NT2/D1 (cell line): ENCODE results near the gene CD1E.

Experiments used
- DNase-seq: peaks from one replicate; pipeline ENCODE4 v3.0.0-alpha.2; 2011; ENCODE audit warnings: low read depth, low spot score
- H3K27me3 ChIP-seq: 2 replicates; pipeline ENCODE4 v1.6.0; 2011; ENCODE audit warnings: mild to moderate bottlenecking; ENCODE audit not compliant: insufficient read length, insufficient read depth
- H3K36me3 ChIP-seq: 2 replicates; pipeline ENCODE4 v1.6.1; 2011; ENCODE audit warnings: mild to moderate bottlenecking, low read length, mixed read lengths; ENCODE audit not compliant: insufficient read depth, insufficient read length
- H3K4me1 ChIP-seq: 2 replicates; pipeline ENCODE4 v1.5.1; 2011; ENCODE audit not compliant: insufficient read depth, insufficient read length
- H3K4me3 ChIP-seq: 2 replicates; pipeline ENCODE4 v1.5.1; 2011; ENCODE audit warnings: low read depth; ENCODE audit not compliant: insufficient read length
- H3K9ac ChIP-seq: 2 replicates; pipeline ENCODE4 v1.6.0; 2011; ENCODE audit warnings: low read depth; ENCODE audit not compliant: insufficient read length
- H3K9me3 ChIP-seq: 2 replicates; pipeline ENCODE4 v1.5.1; 2011; ENCODE audit warnings: mild to moderate bottlenecking, low read length; ENCODE audit not compliant: insufficient read depth
- SUZ12 ChIP-seq: IDR thresholded peaks from 2 replicates; pipeline ENCODE4 v1.6.1; 2011; ENCODE audit not compliant: insufficient read length, insufficient read depth; ENCODE audit errors: extremely low read depth
- YY1 ChIP-seq: IDR thresholded peaks from 2 replicates; pipeline ENCODE4 v1.6.1; 2011; ENCODE audit not compliant: insufficient read length, insufficient read depth
- ZNF274 ChIP-seq: IDR thresholded peaks from 2 replicates; pipeline ENCODE4 v1.6.1; 2011; ENCODE audit warnings: mild to moderate bottlenecking, low read depth, low read length

Gene CD1E

DNA sequence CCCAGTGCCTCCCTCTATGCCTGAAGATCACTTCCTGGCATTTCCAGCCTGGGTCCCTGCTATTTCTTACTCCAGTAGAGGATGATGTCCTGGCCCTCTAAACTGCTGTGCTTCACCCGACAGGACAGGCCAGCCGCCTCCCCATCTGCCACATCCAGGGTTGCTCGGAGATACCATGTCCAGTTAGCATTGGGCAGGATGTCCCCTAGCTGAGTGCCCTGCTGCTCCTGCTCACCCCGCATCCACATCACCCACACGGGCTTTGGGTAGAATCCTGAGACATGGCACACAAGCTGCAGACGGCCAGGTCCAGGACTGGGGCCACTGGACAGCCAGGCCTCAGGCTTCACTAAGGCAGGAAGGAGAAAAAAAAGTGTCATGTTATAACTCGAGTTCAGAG is 24.4 kb upstream of the CD1E start:
- no peaks in the 10 kb centered on the region for H3K4me1 ChIP-seq
- TF ChIP-seq SUZ12 = no peak
- no peak for TF ChIP-seq ZNF274
- TF ChIP-seq YY1 = no peak
- H3K9me3 ChIP-seq = no peaks in the 10 kb centered on the region
- DNase-seq = no peak
- H3K27me3 ChIP-seq = no peaks in the 10 kb centered on the region
- H3K4me3 ChIP-seq = no peak overlapping the region
- no peaks in the 10 kb centered on the region for H3K36me3 ChIP-seq
- H3K9ac ChIP-seq = no peak overlapping the region

DNA sequence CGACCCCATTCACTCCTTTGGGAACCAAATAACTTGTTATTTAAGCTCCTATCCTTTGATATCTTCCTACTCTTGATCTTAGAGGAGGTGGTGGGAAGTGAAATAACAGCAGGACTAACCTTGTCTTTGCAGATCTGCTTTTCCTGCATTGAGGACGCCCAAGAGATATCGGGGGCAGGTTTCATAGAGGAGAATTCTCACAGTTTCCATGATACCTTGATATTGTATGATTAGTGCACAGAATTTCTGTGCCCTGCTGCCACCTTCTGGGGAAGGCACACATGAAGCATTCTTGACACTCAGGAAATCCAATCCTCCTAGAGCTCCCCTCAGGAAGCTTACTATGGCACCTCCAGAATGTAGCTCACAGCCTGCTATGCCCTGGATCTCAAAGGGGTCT is 24.0 kb upstream of the CD1E start:
- DNase-seq = no peak
- Histone ChIP-seq H3K9ac (no peak overlapping the region), H3K36me3 (no peaks in the 10 kb centered on the region), H3K27me3 (no peaks in the 10 kb centered on the region), H3K4me1 (no peaks in the 10 kb centered on the region), H3K4me3 (no peak overlapping the region), H3K9me3 (no peaks in the 10 kb centered on the region)
- TF ChIP-seq ZNF274 = no peak
- no peak for TF ChIP-seq YY1
- no peak for TF ChIP-seq SUZ12

DNA sequence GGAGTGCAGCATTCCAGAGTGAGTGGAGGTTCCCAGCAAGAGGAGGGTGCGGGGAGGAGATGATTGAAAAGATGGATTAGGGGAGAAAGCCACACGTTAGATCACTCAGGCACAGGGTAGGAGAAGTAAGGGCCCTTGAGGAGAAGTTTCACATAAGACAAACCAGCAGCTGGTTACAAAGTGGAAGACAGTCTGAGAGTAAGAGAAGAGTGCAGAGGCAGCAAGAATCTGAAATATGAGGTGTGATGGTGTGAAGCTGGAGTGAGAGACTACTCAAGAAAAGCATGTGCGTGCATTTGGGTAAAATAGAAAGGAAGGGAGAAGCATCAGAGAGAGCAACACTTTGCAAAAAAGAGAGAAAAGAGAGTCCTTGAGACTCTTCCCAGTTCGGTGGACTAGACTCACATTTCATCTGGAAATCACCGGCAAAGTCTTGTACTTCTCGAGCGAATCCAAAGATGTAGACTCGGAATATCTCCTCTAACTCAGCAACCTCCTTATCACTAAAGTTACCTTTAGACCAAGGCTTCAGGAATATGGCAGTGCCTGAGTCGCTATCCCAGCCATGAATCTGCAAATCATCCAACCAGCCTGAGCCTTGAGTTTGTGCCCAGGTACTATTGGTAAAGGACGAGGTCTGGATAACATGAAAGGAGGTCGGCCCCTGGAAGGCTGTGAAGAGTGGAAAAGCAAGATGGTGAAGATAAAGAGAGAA is 23.1 kb upstream of the CD1E start:
- Histone ChIP-seq H3K36me3 (no peaks in the 10 kb centered on the region), H3K27me3 (no peaks in the 10 kb centered on the region), H3K9me3 (no peaks in the 10 kb centered on the region), H3K4me3 (no peak overlapping the region), H3K4me1 (no peaks in the 10 kb centered on the region), H3K9ac (no peak overlapping the region)
- no peak for DNase-seq
- TF ChIP-seq SUZ12 (no peak), ZNF274 (no peak), YY1 (no peak)

DNA sequence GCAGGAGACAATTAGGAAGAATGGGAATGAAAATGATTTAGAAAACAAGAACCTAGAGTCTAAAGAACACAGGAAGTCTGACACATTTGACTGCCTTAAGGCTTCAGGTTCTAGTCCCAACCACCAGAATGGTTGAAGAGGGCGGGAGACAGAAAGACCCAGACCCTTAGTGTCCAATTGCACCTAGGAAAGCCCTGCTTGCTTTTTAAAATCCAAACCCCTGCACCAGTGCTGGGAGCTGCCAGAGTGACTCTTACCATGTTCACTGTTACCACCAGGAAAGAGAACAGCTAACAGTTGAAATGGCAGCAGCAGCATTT is 22.6 kb upstream of the CD1E start:
- no peaks in the 10 kb centered on the region for H3K36me3 ChIP-seq
- no peak for DNase-seq
- no peak overlapping the region for H3K9ac ChIP-seq
- peaks cover 1% of the 10 kb centered on the region for H3K4me1 ChIP-seq
- no peaks in the 10 kb centered on the region for H3K9me3 ChIP-seq
- H3K4me3 ChIP-seq = no peak overlapping the region
- TF ChIP-seq YY1 (no peak), ZNF274 (no peak), SUZ12 (no peak)
- H3K27me3 ChIP-seq = no peaks in the 10 kb centered on the region

DNA sequence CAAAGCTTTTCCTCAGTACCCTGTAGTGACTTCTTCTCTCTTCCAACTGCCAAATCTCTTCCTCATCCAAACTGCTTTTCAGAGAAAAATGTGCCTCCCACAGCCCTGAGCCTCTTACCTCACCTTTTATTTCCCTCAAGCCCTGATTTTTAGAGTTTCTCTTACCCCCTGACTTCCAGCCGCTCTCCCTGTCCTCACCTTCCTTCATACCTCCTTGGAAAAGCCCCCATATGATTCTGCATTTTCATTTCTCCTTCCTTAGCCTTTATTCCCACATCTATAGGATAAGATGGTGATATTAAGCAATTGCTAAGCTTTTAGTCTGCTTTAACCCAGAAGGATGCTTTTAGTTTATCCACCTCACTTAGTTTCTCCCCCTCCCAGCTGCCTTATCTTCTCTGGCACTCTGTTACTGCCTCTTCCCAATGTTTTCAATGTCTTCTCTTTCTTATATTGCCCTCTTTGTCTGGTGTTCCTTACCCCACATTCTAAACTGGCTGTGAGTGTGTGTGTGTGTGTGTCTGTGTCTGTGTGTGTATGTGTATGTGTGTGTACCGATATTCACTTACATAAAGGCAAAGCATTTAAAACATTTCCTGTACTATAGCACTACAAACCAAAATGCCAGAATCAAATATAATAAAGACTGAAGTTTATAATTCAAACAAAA is 22.1 kb upstream of the CD1E start, which contains the start of gene CD1B:
Gene CD1B, minus strand, starts transcription at position 51 of the 670 bp plus-strand sequence. CDS start 108 bp downstream, outside the sequence.
- H3K4me3 ChIP-seq = no peak within 1 kb of the TSS
- no peaks in the 10 kb centered on the region for H3K9me3 ChIP-seq
- H3K36me3 ChIP-seq = no peaks in the 10 kb centered on the region
- no peak for DNase-seq
- no peaks in the 10 kb centered on the region for H3K27me3 ChIP-seq
- no peak within 1 kb of the TSS for H3K9ac ChIP-seq
- no peak for TF ChIP-seq ZNF274
- no peak for TF ChIP-seq SUZ12
- no peak for TF ChIP-seq YY1
- peaks cover 3% of the 10 kb centered on the region for H3K4me1 ChIP-seq

DNA sequence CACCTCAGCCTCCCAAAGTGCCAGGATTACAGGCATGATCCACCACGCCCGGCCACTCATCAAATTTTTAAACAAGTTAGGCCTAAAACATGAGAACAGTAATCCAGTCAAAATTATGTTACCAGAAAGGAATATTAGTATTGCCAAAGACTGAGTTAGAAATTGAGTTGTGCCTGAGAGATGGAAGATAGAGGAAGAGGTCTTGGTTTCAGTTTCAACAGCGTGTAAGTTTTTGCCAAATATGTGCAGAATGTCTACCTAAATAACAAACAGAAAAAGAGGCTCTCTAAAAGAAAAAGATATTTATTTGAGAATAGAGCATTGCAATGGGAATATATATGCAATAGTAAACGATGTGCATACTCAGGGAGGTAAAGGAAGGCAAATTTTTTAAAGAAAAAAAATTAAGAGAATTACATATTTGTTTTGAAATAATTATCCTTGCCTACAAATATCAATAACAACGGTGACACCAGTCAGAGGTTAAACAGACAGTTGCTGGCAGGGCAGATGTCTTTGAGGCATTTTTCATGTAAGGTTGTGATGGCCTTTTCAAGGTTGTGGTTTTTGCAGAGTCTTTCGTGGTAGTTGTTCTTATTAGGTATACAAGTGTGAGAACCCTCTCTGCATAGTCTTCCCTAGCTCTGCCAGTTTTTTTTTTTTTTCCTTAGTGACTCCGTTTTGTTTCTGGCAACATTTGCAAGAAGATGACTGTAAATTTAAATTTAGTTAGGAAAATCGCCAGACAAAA is 20.1 kb upstream of the CD1E start:
- Histone ChIP-seq H3K4me1 (peaks cover 3% of the 10 kb centered on the region), H3K9me3 (no peaks in the 10 kb centered on the region), H3K9ac (no peak overlapping the region), H3K27me3 (no peaks in the 10 kb centered on the region), H3K4me3 (no peak overlapping the region), H3K36me3 (no peaks in the 10 kb centered on the region)
- no peak for DNase-seq
- TF ChIP-seq YY1 = no peak
- TF ChIP-seq SUZ12 = no peak
- TF ChIP-seq ZNF274 = no peak
